Measurements from ENCODE around the gene CFAP161. TPM values are rescaled to one million over a fixed set of nuclear protein-coding genes. Genes with fewer than 3 reads are reported as not detected.

CFAP161 gene
- polyA plus RNA-seq, 3 donors: not detected

- no peak for DNase-seq
- Histone ChIP-seq H3K36me3 (replicated peaks in 1 of 2; ENCODE audit: control insufficient read depth in 1 of 2, insufficient read depth in 2 of 2, low read length in 2 of 2) (no peaks in the 10 kb centered on the region), H3K9ac (ENCODE audit: insufficient read depth, low read length, poor library complexity, severe bottlenecking) (no peak overlapping the region), H3K27me3 (ENCODE audit: control insufficient read depth in 2 of 2, insufficient read depth in 2 of 2, low read length in 2 of 2) (no peaks in the 10 kb centered on the region), H4K20me1 (ENCODE audit: insufficient read depth, low read length) (no peaks in the 10 kb centered on the region), H3K4me3 (replicated peaks in 1 of 3; ENCODE audit: low read depth in 2 of 3, low read length in 3 of 3) (no peak overlapping the region), H3K9me3 (replicated peaks in 1 of 2; ENCODE audit: control insufficient read depth in 1 of 2, insufficient read depth in 1 of 2, low read length in 2 of 2) (no peaks in the 10 kb centered on the region), H3K27ac (ENCODE audit: low read depth in 1 of 2, low read length in 2 of 2) (no peak overlapping the region), H3K4me2 (replicated peaks; ENCODE audit: extremely low read depth, low read length, poor library complexity, severe bottlenecking) (no peak overlapping the region), H3K79me2 (ENCODE audit: insufficient read depth, low read length) (no peaks in the 10 kb centered on the region), H2AFZ (ENCODE audit: insufficient read depth, low read depth, low read length, poor library complexity, severe bottlenecking) (no peak overlapping the region), H3K4me1 (ENCODE audit: control insufficient read depth in 1 of 2, insufficient read depth in 2 of 2, low read length in 2 of 2) (no peaks in the 10 kb centered on the region)
- WGBS (ENCODE audit: insufficient coverage): no CpG with 5 or more reads among the region's 2 CpGs
- Mint-ChIP-seq H3K27ac (no peak overlapping the region), H3K4me3 (no peak overlapping the region), H3K9me3 (no peaks in the 10 kb centered on the region), H3K4me1 (peaks cover 7% of the 10 kb centered on the region), H3K27me3 (ENCODE audit: low read depth in 3 of 3) (peaks cover 2 to 6% (median 5%) of the 10 kb centered on the region in 3 donors), H3K36me3 (no peaks in the 10 kb centered on the region)
- intact Hi-C loops (cut with micrococcal nuclease): no loop called here
- TF ChIP-seq CTCF (IDR thresholded peaks at IDR 0.05): no peak
These were observed 34.1 kb downstream of the CFAP161 start for GRCh38 chr15:81168131-81168526.

GRCh38 chr15:81168644-81169043 is 34.6 kb downstream of the CFAP161 start:
- Mint-ChIP-seq H3K4me1 (peaks cover 7% of the 10 kb centered on the region), H3K36me3 (no peaks in the 10 kb centered on the region), H3K27ac (no peak overlapping the region), H3K27me3 (ENCODE audit: low read depth in 3 of 3) (peaks cover 2 to 6% (median 5%) of the 10 kb centered on the region in 3 donors), H3K4me3 (no peak overlapping the region), H3K9me3 (no peaks in the 10 kb centered on the region)
- 100% methylated on average over 1 of the region's 2 CpGs for WGBS (ENCODE audit: insufficient coverage)
- no peaks in the 10 kb centered on the region for H3K79me2 ChIP-seq (ENCODE audit: insufficient read depth, low read length)
- no peaks in the 10 kb centered on the region for H4K20me1 ChIP-seq (ENCODE audit: insufficient read depth, low read length)
- no peak overlapping the region for H3K4me3 ChIP-seq (replicated peaks in 1 of 3; ENCODE audit: low read depth in 2 of 3, low read length in 3 of 3)
- no peak for DNase-seq
- intact Hi-C loops (cut with micrococcal nuclease): no loop called here
- H3K36me3 ChIP-seq (replicated peaks in 1 of 2; ENCODE audit: control insufficient read depth in 1 of 2, insufficient read depth in 2 of 2, low read length in 2 of 2): no peaks in the 10 kb centered on the region
- H3K4me1 ChIP-seq (ENCODE audit: control insufficient read depth in 1 of 2, insufficient read depth in 2 of 2, low read length in 2 of 2): no peaks in the 10 kb centered on the region
- H3K27me3 ChIP-seq (ENCODE audit: control insufficient read depth in 2 of 2, insufficient read depth in 2 of 2, low read length in 2 of 2): no peaks in the 10 kb centered on the region
- H3K9ac ChIP-seq (ENCODE audit: insufficient read depth, low read length, poor library complexity, severe bottlenecking): no peak overlapping the region
- no peak overlapping the region for H3K27ac ChIP-seq (ENCODE audit: low read depth in 1 of 2, low read length in 2 of 2)
- H3K4me2 ChIP-seq (replicated peaks; ENCODE audit: extremely low read depth, low read length, poor library complexity, severe bottlenecking): no peak overlapping the region
- TF ChIP-seq CTCF (IDR thresholded peaks at IDR 0.05): no peak
- no peak overlapping the region for H2AFZ ChIP-seq (ENCODE audit: insufficient read depth, low read depth, low read length, poor library complexity, severe bottlenecking)
- no peaks in the 10 kb centered on the region for H3K9me3 ChIP-seq (replicated peaks in 1 of 2; ENCODE audit: control insufficient read depth in 1 of 2, insufficient read depth in 1 of 2, low read length in 2 of 2)
